ENCODE measurements around the gene SPESP1.

SPESP1 gene

DNA sequence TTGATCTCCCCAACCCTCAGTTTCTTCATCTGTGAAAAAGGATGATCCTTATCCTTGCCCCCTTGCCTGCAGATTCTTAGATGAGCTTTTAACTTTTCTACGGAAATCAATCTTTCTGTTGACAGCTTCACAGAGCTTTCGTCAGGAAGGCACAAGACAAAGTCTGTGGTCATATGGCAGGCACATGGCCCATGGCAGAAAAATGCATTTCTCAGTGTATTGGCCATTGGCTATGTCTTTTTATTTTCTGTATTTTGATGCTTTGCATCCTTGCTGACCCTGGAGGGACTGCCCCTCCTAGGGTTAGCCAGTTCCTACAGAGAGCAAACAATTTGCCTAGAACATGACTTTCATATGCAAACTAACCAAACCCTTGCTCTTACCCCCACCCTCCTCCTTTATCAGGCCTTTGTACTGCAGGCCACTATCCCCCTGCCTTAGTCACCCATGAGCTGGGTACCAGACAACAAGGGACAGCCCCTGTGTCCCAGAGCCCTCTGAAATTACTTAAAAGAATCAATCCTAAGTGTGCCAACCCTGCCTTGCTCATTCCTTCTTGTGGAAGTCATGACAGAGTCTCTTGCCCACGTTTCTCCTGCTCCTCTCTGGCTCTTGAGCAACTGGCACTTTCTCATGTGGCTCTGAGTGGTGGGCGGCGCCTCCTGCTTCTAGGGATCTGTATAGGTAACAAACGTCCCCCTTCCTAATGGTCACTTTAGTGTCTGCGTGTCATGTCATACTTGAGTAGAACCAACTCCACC, 60.1 kb downstream of the SPESP1 start:
- no peak overlapping the region for H3K27ac Mint-ChIP-seq
- H3K4me1 Mint-ChIP-seq (ENCODE audit: low read depth) = no peaks in the 10 kb centered on the region
- H3K4me3 Mint-ChIP-seq = no peak overlapping the region
- H3K36me3 Mint-ChIP-seq (ENCODE audit: low read depth) = no peaks in the 10 kb centered on the region
- H3K9me3 Mint-ChIP-seq = no peaks in the 10 kb centered on the region
- no peak for DNase-seq (ENCODE audit: low spot score)
- H3K27me3 Mint-ChIP-seq (ENCODE audit: low read depth) = peaks cover 3% of the 10 kb centered on the region

DNA sequence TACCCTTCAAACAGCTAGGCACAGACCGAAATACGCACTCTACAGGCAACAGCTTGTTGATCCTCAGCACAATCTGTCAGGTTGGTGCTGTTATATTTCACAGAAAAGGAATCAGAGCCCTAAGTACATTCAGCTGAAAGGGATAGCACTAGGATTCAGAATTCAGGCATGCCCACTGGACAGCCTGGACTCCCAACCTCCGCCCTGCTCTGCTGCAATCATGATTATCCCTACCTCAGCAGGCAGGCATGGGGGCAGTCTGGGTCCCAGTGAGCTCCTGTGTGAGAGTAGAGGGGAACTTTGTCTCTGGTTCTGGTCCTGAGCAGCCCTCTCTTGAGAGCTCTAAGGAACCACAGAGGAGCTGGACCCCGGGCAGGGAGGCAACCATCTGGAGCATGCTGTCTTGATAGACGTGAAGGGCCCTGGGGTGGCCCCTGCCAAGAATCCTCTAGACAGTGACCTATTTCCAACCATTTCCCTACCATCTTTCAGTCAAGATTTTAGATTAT, 60.7 kb downstream of the SPESP1 start:
- H3K27me3 Mint-ChIP-seq (ENCODE audit: low read depth) = peaks cover 3% of the 10 kb centered on the region
- no peak overlapping the region for H3K4me3 Mint-ChIP-seq
- H3K9me3 Mint-ChIP-seq = no peaks in the 10 kb centered on the region
- no peak for DNase-seq (ENCODE audit: low spot score)
- H3K27ac Mint-ChIP-seq = no peak overlapping the region
- H3K36me3 Mint-ChIP-seq (ENCODE audit: low read depth) = no peaks in the 10 kb centered on the region
- H3K4me1 Mint-ChIP-seq (ENCODE audit: low read depth) = no peaks in the 10 kb centered on the region

GRCh38 chr15:68991723-68992122, 61.4 kb downstream of the SPESP1 start:
- Mint-ChIP-seq H3K4me3 (no peak overlapping the region), H3K9me3 (no peaks in the 10 kb centered on the region), H3K36me3 (ENCODE audit: low read depth) (no peaks in the 10 kb centered on the region), H3K27ac (no peak overlapping the region), H3K4me1 (ENCODE audit: low read depth) (no peaks in the 10 kb centered on the region), H3K27me3 (ENCODE audit: low read depth) (peaks cover 3% of the 10 kb centered on the region)
- DNase-seq (ENCODE audit: low spot score) = no peak

- no peak for DNase-seq (ENCODE audit: low spot score)
- Mint-ChIP-seq H3K4me3 (no peak overlapping the region), H3K27me3 (ENCODE audit: low read depth) (peaks cover 3% of the 10 kb centered on the region), H3K9me3 (no peaks in the 10 kb centered on the region), H3K4me1 (ENCODE audit: low read depth) (no peaks in the 10 kb centered on the region), H3K27ac (no peak overlapping the region), H3K36me3 (ENCODE audit: low read depth) (no peaks in the 10 kb centered on the region)
These were observed 62.4 kb downstream of the SPESP1 start for GRCh38 chr15:68992696-68993095.

DNA sequence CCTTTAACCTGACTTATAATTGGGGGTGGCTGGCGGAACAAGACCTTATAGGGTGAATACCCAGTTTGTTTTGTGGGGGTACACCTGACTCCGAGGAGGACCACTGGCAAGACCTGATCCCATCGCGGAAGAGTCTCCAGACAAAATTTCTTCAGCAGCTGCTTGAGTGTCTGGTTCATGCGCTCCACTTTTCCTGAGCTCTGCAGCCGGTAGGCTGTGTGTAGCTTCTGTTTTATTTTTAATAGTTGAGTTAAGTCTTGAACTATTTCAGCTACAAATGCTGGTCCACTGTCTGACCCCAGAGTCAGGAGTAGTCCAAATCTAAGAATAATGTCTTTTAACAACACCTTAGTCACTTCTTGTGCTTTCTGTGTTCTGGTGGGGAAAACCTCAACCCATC, 63.0 kb downstream of the SPESP1 start:
- Mint-ChIP-seq H3K4me1 (ENCODE audit: low read depth) (no peaks in the 10 kb centered on the region), H3K4me3 (no peak overlapping the region), H3K9me3 (no peaks in the 10 kb centered on the region), H3K36me3 (ENCODE audit: low read depth) (no peaks in the 10 kb centered on the region), H3K27me3 (ENCODE audit: low read depth) (peaks cover under 1% of the 10 kb centered on the region), H3K27ac (no peak overlapping the region)
- DNase-seq (ENCODE audit: low spot score) = no peak

- Mint-ChIP-seq H3K4me3 (no peak overlapping the region), H3K27me3 (ENCODE audit: low read depth) (no peaks in the 10 kb centered on the region), H3K9me3 (no peaks in the 10 kb centered on the region), H3K4me1 (ENCODE audit: low read depth) (no peaks in the 10 kb centered on the region), H3K36me3 (ENCODE audit: low read depth) (no peaks in the 10 kb centered on the region), H3K27ac (no peak overlapping the region)
- DNase-seq (ENCODE audit: low spot score) = no peak
These were observed 63.8 kb downstream of the SPESP1 start for GRCh38 chr15:68994149-68994548.

DNA sequence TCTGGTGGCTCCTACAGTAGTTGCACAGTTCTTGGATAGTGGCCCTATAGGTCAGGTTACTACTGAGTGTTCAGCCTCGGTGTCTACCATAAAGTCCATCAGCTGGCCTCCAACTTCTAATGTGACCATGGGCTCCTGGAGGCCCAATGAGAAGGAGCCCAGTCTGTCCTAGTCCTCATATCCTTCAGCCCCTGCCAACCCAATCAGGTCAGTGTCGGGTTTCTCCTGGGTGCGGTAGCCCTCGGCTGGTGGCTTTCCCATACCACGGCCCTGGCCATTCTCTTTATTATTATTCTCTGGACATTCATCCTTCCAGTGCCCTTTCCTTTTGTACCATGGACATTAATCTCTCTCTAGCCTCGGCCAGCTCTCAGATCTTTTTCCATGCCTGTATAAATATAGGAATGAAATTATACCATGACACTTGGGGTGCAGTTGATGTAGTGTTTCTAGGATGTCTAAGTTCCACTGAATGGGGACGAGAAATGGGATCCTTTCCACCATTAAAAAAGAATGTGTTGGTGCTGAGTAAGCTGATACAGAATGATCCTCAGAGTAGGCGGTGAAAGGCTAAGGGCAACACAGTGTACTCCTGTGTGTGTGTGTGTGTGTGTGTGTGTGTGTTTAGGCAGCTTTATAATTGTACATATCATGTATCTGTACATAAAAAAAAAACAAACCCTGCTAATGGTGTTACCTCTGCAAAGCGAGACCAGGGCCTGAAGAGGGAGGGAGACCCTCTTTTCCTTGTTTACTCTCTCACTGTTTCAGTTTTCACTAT, 64.8 kb downstream of the SPESP1 start:
- H3K9me3 Mint-ChIP-seq = no peaks in the 10 kb centered on the region
- no peak overlapping the region for H3K4me3 Mint-ChIP-seq
- H3K27me3 Mint-ChIP-seq (ENCODE audit: low read depth) = no peaks in the 10 kb centered on the region
- no peaks in the 10 kb centered on the region for H3K4me1 Mint-ChIP-seq (ENCODE audit: low read depth)
- DNase-seq (ENCODE audit: low spot score) = no peak
- H3K27ac Mint-ChIP-seq = no peak overlapping the region
- no peaks in the 10 kb centered on the region for H3K36me3 Mint-ChIP-seq (ENCODE audit: low read depth)

Measured in T-helper 2 cell treated with Interferon-gamma antibody and Interleukin-4, amounts not matched to agents 5 μg/mL and 100 μg/mL, for 36 hours (primary cell).